Activated naive CD4-positive, alpha-beta T cell treated with anti-CD3 and anti-CD28 coated beads for 36 hours (primary cell): Measurements from ENCODE around the gene ATP10A. TPM values are rescaled to one million over a fixed set of nuclear protein-coding genes. Genes with fewer than 3 reads are reported as not detected.

Experiments
- CTCF ChIA-PET: fragments of 350-600 bp; sonication (Branson Sonifier 250); formaldehyde crosslinking; loops from one replicate; lab custom pipeline; 2021; ENCODE audit warnings: antibody characterized with exemption; lab: Charles Lee
- DNase-seq: peaks from one replicate; pipeline ENCODE4 v3.0.0-alpha.2; 2020
- H3K27ac Mint-ChIP-seq: one replicate; pipeline ENCODE4 v1.8.0; 2021; ENCODE audit warnings: mild to moderate bottlenecking, mixed read lengths
- H3K27me3 Mint-ChIP-seq: one replicate; pipeline ENCODE4 v1.8.0; 2021; ENCODE audit warnings: low read depth, mixed read lengths
- H3K36me3 Mint-ChIP-seq: one replicate; pipeline ENCODE4 v1.8.0; 2021; ENCODE audit warnings: low read depth, mixed read lengths
- H3K4me1 Mint-ChIP-seq: one replicate; pipeline ENCODE4 v1.8.0; 2021; ENCODE audit warnings: low read depth, mixed read lengths
- H3K4me3 Mint-ChIP-seq: one replicate; pipeline ENCODE4 v1.8.0; 2021; ENCODE audit warnings: mild to moderate bottlenecking, moderate library complexity, mixed read lengths
- H3K9me3 Mint-ChIP-seq: one replicate; pipeline ENCODE4 v1.8.0; 2021; ENCODE audit warnings: mixed read lengths
- intact Hi-C: fragments of 100-400 bp; cut with micrococcal nuclease; formaldehyde crosslinking; loops from one replicate; pipeline ENCODE4 v1.15.1; 2023
- total RNA-seq, 2 experiments: library from RNA; stranded (reverse); gene quantifications; one replicate each; pipeline ENCODE4 v1.2.3, GENCODE V29; 2021

Gene ATP10A
- total RNA-seq, 2 experiments from 2014 or later: 11.9 to 13.0 TPM

- H3K4me3 Mint-ChIP-seq: no peak overlapping the region
- CTCF ChIA-PET: interaction anchor here (1.8 kb wide), 1 partner anchor 244 kb away, joined by 7 read pairs; no protein-coding TSS in a partner anchor
- intact Hi-C loops: loop anchor here (10.0 kb wide), 1 partner anchor 55 kb away; no protein-coding TSS in a partner anchor
- no peak overlapping the region for H3K27ac Mint-ChIP-seq
- H3K36me3 Mint-ChIP-seq: peaks cover 26% of the 10 kb centered on the region
- H3K9me3 Mint-ChIP-seq: no peaks in the 10 kb centered on the region
- no peaks in the 10 kb centered on the region for H3K4me1 Mint-ChIP-seq
- no peak for DNase-seq
- H3K27me3 Mint-ChIP-seq: no peaks in the 10 kb centered on the region
Observed at GRCh38 chr15:25689592-25689991, 173.5 kb downstream of the ATP10A start.

GRCh38 chr15:25688166-25688565 is 175.0 kb downstream of the ATP10A start:
- H3K27ac Mint-ChIP-seq: no peak overlapping the region
- DNase-seq: no peak
- peaks cover 31% of the 10 kb centered on the region for H3K36me3 Mint-ChIP-seq
- intact Hi-C loops: loop anchor here (10.0 kb wide), 1 partner anchor 53 kb away; no protein-coding TSS in a partner anchor
- CTCF ChIA-PET: interaction anchor here (1.8 kb wide), 1 partner anchor 245 kb away, joined by 7 read pairs; no protein-coding TSS in a partner anchor
- H3K4me1 Mint-ChIP-seq: no peaks in the 10 kb centered on the region
- no peaks in the 10 kb centered on the region for H3K9me3 Mint-ChIP-seq
- H3K4me3 Mint-ChIP-seq: no peak overlapping the region
- H3K27me3 Mint-ChIP-seq: no peaks in the 10 kb centered on the region

GRCh38 chr15:25687689-25688088 is 175.4 kb downstream of the ATP10A start:
- Mint-ChIP-seq H3K27ac (no peak overlapping the region), H3K4me3 (no peak overlapping the region), H3K36me3 (peaks cover 34% of the 10 kb centered on the region), H3K4me1 (no peaks in the 10 kb centered on the region), H3K27me3 (no peaks in the 10 kb centered on the region), H3K9me3 (no peaks in the 10 kb centered on the region)
- CTCF ChIA-PET: no interaction called here
- intact Hi-C loops: loop anchor here (10.0 kb wide), 1 partner anchor 53 kb away; no protein-coding TSS in a partner anchor
- no peak for DNase-seq

GRCh38 chr15:25687276-25687675 is 175.9 kb downstream of the ATP10A start:
- intact Hi-C loops: loop anchor here (10.0 kb wide), 1 partner anchor 52 kb away; no protein-coding TSS in a partner anchor
- Mint-ChIP-seq H3K4me1 (no peaks in the 10 kb centered on the region), H3K27ac (no peak overlapping the region), H3K36me3 (peaks cover 31% of the 10 kb centered on the region), H3K9me3 (no peaks in the 10 kb centered on the region), H3K4me3 (no peak overlapping the region), H3K27me3 (no peaks in the 10 kb centered on the region)
- CTCF ChIA-PET: no interaction called here
- no peak for DNase-seq

- intact Hi-C loops: loop anchor here (10.0 kb wide), 1 partner anchor 52 kb away; no protein-coding TSS in a partner anchor
- Mint-ChIP-seq H3K4me3 (no peak overlapping the region), H3K4me1 (no peaks in the 10 kb centered on the region), H3K27me3 (no peaks in the 10 kb centered on the region), H3K9me3 (no peaks in the 10 kb centered on the region), H3K27ac (no peak overlapping the region), H3K36me3 (peaks cover 35% of the 10 kb centered on the region)
- no peak for DNase-seq
- CTCF ChIA-PET: no interaction called here
Observed at GRCh38 chr15:25686780-25687179, 176.3 kb downstream of the ATP10A start.

- Mint-ChIP-seq H3K36me3 (peaks cover 42% of the 10 kb centered on the region), H3K27ac (no peak overlapping the region), H3K4me3 (no peak overlapping the region), H3K9me3 (no peaks in the 10 kb centered on the region), H3K27me3 (no peaks in the 10 kb centered on the region), H3K4me1 (no peaks in the 10 kb centered on the region)
- intact Hi-C loops: loop anchor here (10.0 kb wide), 1 partner anchor 50 kb away; no protein-coding TSS in a partner anchor
- CTCF ChIA-PET: interaction anchor here (1.0 kb wide), 1 partner anchor 249 kb away, joined by 3 read pairs; no protein-coding TSS in a partner anchor
- no peak for DNase-seq
Observed at GRCh38 chr15:25684521-25685431, 178.4 kb downstream of the ATP10A start.

GRCh38 chr15:25683911-25684310 is 179.2 kb downstream of the ATP10A start:
- Mint-ChIP-seq H3K4me3 (no peak overlapping the region), H3K36me3 (peaks cover 42% of the 10 kb centered on the region), H3K27ac (no peak overlapping the region), H3K27me3 (no peaks in the 10 kb centered on the region), H3K4me1 (no peaks in the 10 kb centered on the region), H3K9me3 (no peaks in the 10 kb centered on the region)
- CTCF ChIA-PET: no interaction called here
- DNase-seq: no peak
- intact Hi-C loops: loop anchor here (10.0 kb wide), 1 partner anchor 49 kb away; no protein-coding TSS in a partner anchor

GRCh38 chr15:25683415-25683814 is 179.7 kb downstream of the ATP10A start:
- Mint-ChIP-seq H3K27ac (no peak overlapping the region), H3K36me3 (peaks cover 47% of the 10 kb centered on the region), H3K4me3 (no peak overlapping the region), H3K27me3 (no peaks in the 10 kb centered on the region), H3K9me3 (no peaks in the 10 kb centered on the region), H3K4me1 (no peaks in the 10 kb centered on the region)
- DNase-seq: no peak
- CTCF ChIA-PET: no interaction called here
- intact Hi-C loops: loop anchor here (10.0 kb wide), 1 partner anchor 49 kb away; no protein-coding TSS in a partner anchor

GRCh38 chr15:25682340-25682739 is 180.8 kb downstream of the ATP10A start:
- Mint-ChIP-seq H3K27ac (no peak overlapping the region), H3K27me3 (no peaks in the 10 kb centered on the region), H3K4me1 (no peaks in the 10 kb centered on the region), H3K4me3 (no peak overlapping the region), H3K9me3 (no peaks in the 10 kb centered on the region), H3K36me3 (peaks cover 44% of the 10 kb centered on the region)
- no peak for DNase-seq
- intact Hi-C loops: loop anchor here (10.0 kb wide), 1 partner anchor 48 kb away; no protein-coding TSS in a partner anchor
- CTCF ChIA-PET: interaction anchor here (0.6 kb wide), 1 partner anchor 28 kb away, joined by 3 read pairs; no protein-coding TSS in a partner anchor

GRCh38 chr15:25680686-25681025 is 182.5 kb downstream of the ATP10A start:
- no peak overlapping the region for H3K4me3 Mint-ChIP-seq
- peaks cover 40% of the 10 kb centered on the region for H3K36me3 Mint-ChIP-seq
- no peaks in the 10 kb centered on the region for H3K9me3 Mint-ChIP-seq
- H3K27me3 Mint-ChIP-seq: no peaks in the 10 kb centered on the region
- no peak for DNase-seq
- H3K4me1 Mint-ChIP-seq: no peaks in the 10 kb centered on the region
- intact Hi-C loops: loop anchor here (10.0 kb wide), 1 partner anchor 46 kb away; no protein-coding TSS in a partner anchor
- CTCF ChIA-PET: interaction anchor here (1.0 kb wide), 1 partner anchor 29 kb away, joined by 3 read pairs; no protein-coding TSS in a partner anchor
- H3K27ac Mint-ChIP-seq: no peak overlapping the region

GRCh38 chr15:25679964-25680685 is 183.0 kb downstream of the ATP10A start:
- CTCF ChIA-PET: no interaction called here
- intact Hi-C loops: loop anchor here (10.0 kb wide), 1 partner anchor 45 kb away; no protein-coding TSS in a partner anchor
- Mint-ChIP-seq H3K27ac (no peak overlapping the region), H3K4me1 (no peaks in the 10 kb centered on the region), H3K4me3 (no peak overlapping the region), H3K27me3 (no peaks in the 10 kb centered on the region), H3K36me3 (peaks cover 40% of the 10 kb centered on the region), H3K9me3 (no peaks in the 10 kb centered on the region)
- DNase-seq: no peak

- H3K4me1 Mint-ChIP-seq: no peaks in the 10 kb centered on the region
- H3K9me3 Mint-ChIP-seq: no peaks in the 10 kb centered on the region
- intact Hi-C loops: no loop called here
- CTCF ChIA-PET: no interaction called here
- no peak overlapping the region for H3K4me3 Mint-ChIP-seq
- peaks cover 36% of the 10 kb centered on the region for H3K36me3 Mint-ChIP-seq
- DNase-seq: no peak
- no peak overlapping the region for H3K27ac Mint-ChIP-seq
- no peaks in the 10 kb centered on the region for H3K27me3 Mint-ChIP-seq
Observed at GRCh38 chr15:25679492-25679891, 183.6 kb downstream of the ATP10A start.
